OCI-LY3 (cell line): ENCODE data around the gene GMEB1.

ENCODE experiments used
- H2AFZ ChIP-seq: fragments of 200-600, 300-600 bp; shearing (Covaris generic); 2 replicates; pipeline ENCODE4 v1.6.0; 2014; ENCODE audit warnings: antibody characterized with exemption, low read depth, low read length
- H3K27ac ChIP-seq: fragments of 200-600, 300-600 bp; sonication (generic); 2 replicates; pipeline ENCODE4 v1.5.1; 2014; ENCODE audit warnings: mild to moderate bottlenecking, low read length, moderate library complexity, mixed read lengths
- H3K27me3 ChIP-seq: fragments of 200-600, 300-600 bp; sonication (generic); 2 replicates; pipeline ENCODE4 v1.6.1; 2014; ENCODE audit warnings: low read depth, low read length, mixed read lengths
- H3K36me3 ChIP-seq: fragments of 200-600, 300-600 bp; sonication (generic); replicated peaks from 2 replicates; pipeline ENCODE3; 2014; ENCODE audit warnings: low read depth, low read length, mixed read lengths
- H3K4me1 ChIP-seq: fragments of 300-600, 200-600 bp; sonication (generic); 2 replicates; pipeline ENCODE4 v1.6.1; 2014; ENCODE audit warnings: low read length, mixed read lengths
- H3K4me2 ChIP-seq: fragments of 200-600, 300-600 bp; sonication (generic); 2 replicates; pipeline ENCODE4 v1.6.1; 2014; ENCODE audit warnings: low read length, mixed read lengths
- H3K4me3 ChIP-seq: fragments of 300-600, 200-600 bp; sonication (generic); 2 replicates; pipeline ENCODE4 v1.5.1; 2014; ENCODE audit warnings: antibody characterized with exemption, mild to moderate bottlenecking, low read length, moderate library complexity
- H3K79me2 ChIP-seq: fragments of 300-600, 200-600 bp; shearing (Covaris generic); 2 replicates; pipeline ENCODE4 v1.6.1; 2014; ENCODE audit warnings: mild to moderate bottlenecking, low read length, mixed read lengths
- H3K9ac ChIP-seq: fragments of 300-600, 200-600 bp; shearing (Covaris generic); 2 replicates; pipeline ENCODE4 v1.6.0; 2014; ENCODE audit warnings: mild to moderate bottlenecking, low read length, moderate library complexity
- H3K9me3 ChIP-seq: fragments of 200-600, 300-600 bp; shearing (Covaris generic); 2 replicates; pipeline ENCODE4 v1.6.1; 2014; ENCODE audit warnings: low read length, mixed read lengths; ENCODE audit not compliant: insufficient read depth
- H4K20me1 ChIP-seq: fragments of 200-600, 300-600 bp; sonication (generic); 2 replicates; pipeline ENCODE4 v1.6.1; 2016; ENCODE audit warnings: low read length, mixed read lengths; ENCODE audit not compliant: insufficient read depth
- CTCF ChIP-seq: fragments of 200-600, 300-600 bp; sonication (generic); IDR thresholded peaks from 2 replicates; pipeline ENCODE4 v1.5.1; 2014; ENCODE audit warnings: antibody characterized with exemption, low read length, low read depth
- EZH2phosphoT487 ChIP-seq: fragments of 200-600 bp; shearing (Covaris generic); IDR thresholded peaks from 2 replicates; pipeline ENCODE4 v1.6.1; 2018; ENCODE audit warnings: antibody characterized with exemption, mixed run types, low read depth

The GMEB1 gene

GRCh38 chr1:28656335-28656734 lies 12.2 kb upstream of the GMEB1 start:
- H2AFZ ChIP-seq, result no peak overlapping the region
- H3K27ac ChIP-seq, result no peak overlapping the region
- H3K9ac ChIP-seq, result no peak overlapping the region
- TF ChIP-seq CTCF, result no peak
- TF ChIP-seq EZH2phosphoT487, result no peak
- no peaks in the 10 kb centered on the region for H4K20me1 ChIP-seq
- no peaks in the 10 kb centered on the region for H3K36me3 ChIP-seq
- no peak overlapping the region for H3K4me2 ChIP-seq
- H3K4me1 ChIP-seq, result no peaks in the 10 kb centered on the region
- no peaks in the 10 kb centered on the region for H3K79me2 ChIP-seq
- no peak overlapping the region for H3K4me3 ChIP-seq
- no peaks in the 10 kb centered on the region for H3K9me3 ChIP-seq
- no peaks in the 10 kb centered on the region for H3K27me3 ChIP-seq

DNA sequence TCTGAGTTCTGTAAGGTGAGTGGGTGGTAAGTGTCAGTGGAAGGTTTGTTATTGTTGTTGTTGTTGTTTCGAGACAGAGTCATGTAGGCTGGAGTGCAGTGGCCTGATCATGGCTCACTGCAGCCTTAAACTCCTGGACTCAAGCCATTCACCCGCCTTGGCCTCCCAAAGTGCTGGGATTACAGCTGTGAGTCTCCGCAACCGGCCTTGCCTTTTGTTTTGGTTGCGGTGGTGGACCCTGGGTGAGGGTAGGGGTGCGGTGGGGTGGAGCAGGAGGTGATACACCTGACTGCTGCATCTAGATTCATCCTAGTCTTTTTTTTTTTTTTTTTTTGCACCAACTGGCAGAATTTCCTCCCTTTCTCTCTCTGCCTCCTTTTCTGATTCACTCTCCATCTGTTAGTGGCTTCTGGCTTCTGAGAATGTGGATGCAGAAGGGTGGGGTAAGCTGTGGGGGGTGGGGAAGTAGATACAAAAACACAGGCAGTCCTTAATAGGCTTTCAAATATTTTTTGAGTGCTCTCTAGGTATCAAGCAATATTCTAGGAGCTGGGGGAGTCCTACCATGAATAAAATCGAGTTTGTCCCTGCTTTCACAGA lies 4.6 kb upstream of the GMEB1 start:
- no peaks in the 10 kb centered on the region for H3K36me3 ChIP-seq
- H3K9ac ChIP-seq, result no peak overlapping the region
- no peak overlapping the region for H3K4me2 ChIP-seq
- no peaks in the 10 kb centered on the region for H3K27me3 ChIP-seq
- peaks cover 6% of the 10 kb centered on the region; the same call in 1 of the 2 replicates for H3K79me2 ChIP-seq
- H3K4me3 ChIP-seq, result no peak overlapping the region
- no peaks in the 10 kb centered on the region for H4K20me1 ChIP-seq
- H3K27ac ChIP-seq, result no peak overlapping the region
- no peak for TF ChIP-seq EZH2phosphoT487
- TF ChIP-seq CTCF, result no peak
- H3K9me3 ChIP-seq, result no peaks in the 10 kb centered on the region
- H3K4me1 ChIP-seq, result peaks cover 3% of the 10 kb centered on the region; the same call in 1 of the 2 replicates
- H2AFZ ChIP-seq, result no peak overlapping the region

- Histone ChIP-seq H3K4me3 (no peak overlapping the region), H3K4me1 (peaks cover 3% of the 10 kb centered on the region; the same call in 1 of the 2 replicates), H4K20me1 (no peaks in the 10 kb centered on the region), H3K27ac (no peak overlapping the region), H3K36me3 (no peaks in the 10 kb centered on the region), H3K27me3 (no peaks in the 10 kb centered on the region), H2AFZ (no peak overlapping the region), H3K4me2 (no peak overlapping the region), H3K9ac (no peak overlapping the region), H3K79me2 (peaks cover 33% of the 10 kb centered on the region), H3K9me3 (no peaks in the 10 kb centered on the region)
- TF ChIP-seq CTCF (no peak), EZH2phosphoT487 (no peak)
Measured at GRCh38 chr1:28666806-28667205, 1.8 kb upstream of the GMEB1 start.

DNA sequence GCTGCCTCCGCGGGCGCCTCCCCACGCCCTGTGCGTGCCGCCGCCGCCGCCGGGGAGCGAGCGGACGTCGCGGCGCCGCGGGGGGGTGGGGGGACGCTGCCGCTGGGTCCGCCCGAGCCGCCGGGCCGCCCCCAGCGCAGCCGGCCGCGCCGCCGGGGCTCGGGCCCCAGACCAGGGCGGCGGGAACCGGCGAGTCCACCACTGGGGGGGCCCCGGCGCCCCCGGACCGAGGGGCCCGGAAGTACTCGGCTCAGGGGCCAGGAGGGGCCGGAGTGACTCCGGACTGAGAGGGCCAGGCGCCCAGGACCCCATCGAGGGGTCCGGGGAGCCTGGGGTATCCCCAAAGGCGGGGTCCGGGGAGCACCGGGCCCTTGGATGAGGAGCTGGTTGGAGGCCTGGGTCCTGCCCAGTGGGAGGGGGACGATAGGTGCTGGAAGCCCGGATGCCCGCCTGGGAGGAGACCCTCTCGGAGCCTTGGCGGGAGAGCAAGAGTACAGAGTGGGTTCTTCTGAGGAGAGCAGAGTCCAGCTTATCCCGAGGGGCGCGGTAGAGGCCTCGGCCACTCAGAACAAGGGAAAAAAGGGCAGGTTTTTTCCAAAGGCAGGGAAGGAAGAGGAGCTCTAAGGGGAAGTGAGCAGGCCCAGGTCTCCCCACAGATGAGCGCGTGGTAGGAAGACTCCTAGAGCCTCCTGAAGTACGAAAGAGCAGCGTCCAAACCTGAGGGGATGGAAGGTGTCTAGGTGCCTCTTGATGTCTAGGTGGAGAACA lies 556 bp downstream of the GMEB1 start:
- H3K79me2 ChIP-seq, result peaks cover 35% of the 10 kb centered on the region
- peak overlapping the region; percentile 98 for H3K4me2 ChIP-seq
- H3K4me3 ChIP-seq, result peak overlapping the region; percentile 100
- peak overlapping the region; percentile 99 for H3K27ac ChIP-seq
- TF ChIP-seq CTCF, result no peak
- TF ChIP-seq EZH2phosphoT487, result no peak
- no peaks in the 10 kb centered on the region for H3K36me3 ChIP-seq
- H4K20me1 ChIP-seq, result no peaks in the 10 kb centered on the region
- peaks cover 3% of the 10 kb centered on the region; the same call in 1 of the 2 replicates for H3K4me1 ChIP-seq
- peak overlapping the region; percentile 100 for H3K9ac ChIP-seq
- no peaks in the 10 kb centered on the region for H3K9me3 ChIP-seq
- H3K27me3 ChIP-seq, result no peaks in the 10 kb centered on the region
- no peak overlapping the region for H2AFZ ChIP-seq
